Inferior parietal cortex (tissue), 1 donor: ENCODE measurements around the gene PTPRU.

Source experiments
- DNase-seq: peaks from one replicate; pipeline ENCODE4 v3.0.0-alpha.2; 2016; ENCODE audit errors: extremely low spot score

PTPRU gene

GRCh38 chr1:29332204-29332603 lies 95.9 kb downstream of the PTPRU start:
- peak; percentile 34 for DNase-seq

GRCh38 chr1:29333008-29333407 lies 96.7 kb downstream of the PTPRU start:
- DNase-seq, result no peak

GRCh38 chr1:29335573-29335972 lies 99.3 kb downstream of the PTPRU start:
- DNase-seq, result no peak

GRCh38 chr1:29338908-29339575 lies 102.7 kb downstream of the PTPRU start:
- no peak for DNase-seq

- no peak for DNase-seq
Measured at GRCh38 chr1:29341936-29342335, 105.6 kb downstream of the PTPRU start.

GRCh38 chr1:29342351-29342750 lies 106.0 kb downstream of the PTPRU start:
- peak; percentile 30 for DNase-seq

GRCh38 chr1:29342983-29343382 lies 106.7 kb downstream of the PTPRU start:
- no peak for DNase-seq

GRCh38 chr1:29343476-29343875 lies 107.2 kb downstream of the PTPRU start:
- DNase-seq, result no peak

- no peak for DNase-seq
Measured at GRCh38 chr1:29343908-29344307, 107.6 kb downstream of the PTPRU start.

- DNase-seq, result no peak
Measured at GRCh38 chr1:29344336-29344735, 108.0 kb downstream of the PTPRU start.

- peak; percentile 22 for DNase-seq
Measured at GRCh38 chr1:29346576-29346975, 110.3 kb downstream of the PTPRU start.

GRCh38 chr1:29349871-29350491 lies 113.7 kb downstream of the PTPRU start:
- DNase-seq, result no peak

GRCh38 chr1:29352719-29353420 lies 116.5 kb downstream of the PTPRU start:
- DNase-seq, result no peak

GRCh38 chr1:29354511-29355098 lies 118.3 kb downstream of the PTPRU start:
- no peak for DNase-seq

- no peak for DNase-seq
Measured at GRCh38 chr1:29355375-29355774, 119.1 kb downstream of the PTPRU start.

- no peak for DNase-seq
Measured at GRCh38 chr1:29356663-29357062, 120.3 kb downstream of the PTPRU start.

- no peak for DNase-seq
Measured at GRCh38 chr1:29357452-29357851, 121.1 kb downstream of the PTPRU start.

GRCh38 chr1:29358183-29358582 lies 121.9 kb downstream of the PTPRU start:
- DNase-seq, result no peak

GRCh38 chr1:29360768-29361167 lies 124.4 kb downstream of the PTPRU start:
- no peak for DNase-seq

- DNase-seq, result no peak
Measured at GRCh38 chr1:29361686-29362085, 125.4 kb downstream of the PTPRU start.

GRCh38 chr1:29362116-29362515 lies 125.8 kb downstream of the PTPRU start:
- no peak for DNase-seq

- no peak for DNase-seq
Measured at GRCh38 chr1:29362764-29363163, 126.4 kb downstream of the PTPRU start.

GRCh38 chr1:29363536-29363935 lies 127.2 kb downstream of the PTPRU start:
- DNase-seq, result no peak
